ENCODE data around the gene C10orf62. TPM values are rescaled to one million over a fixed set of nuclear protein-coding genes. Genes with fewer than 3 reads are reported as not detected.
A peak's percentile ranks its signal among the peaks of the same experiment; 100 is the strongest.

C10orf62 gene
- total RNA-seq, 1 donor from 2014 or later, result under 0.01 TPM

- TF ChIP-seq CTCF (IDR thresholded peaks at IDR 0.05; ENCODE audit: insufficient read depth, low read length, severe bottlenecking), result no peak
- no peak overlapping the region for H3K4me3 ChIP-seq (ENCODE audit: low read depth, low read length)
- FAIRE-seq, result no peak
- DNase-seq (ENCODE audit: low read depth), result no peak
- no peaks in the 10 kb centered on the region for H3K36me3 ChIP-seq (ENCODE audit: control insufficient read depth, insufficient read depth, low read length)
- H3K27me3 ChIP-seq (ENCODE audit: control insufficient read depth, insufficient read depth, low read length), result no peaks in the 10 kb centered on the region
Observed at GRCh38 chr10:97627731-97628130, 38.2 kb downstream of the C10orf62 start.

- Histone ChIP-seq H3K36me3 (ENCODE audit: control insufficient read depth, insufficient read depth, low read length) (no peaks in the 10 kb centered on the region), H3K4me3 (ENCODE audit: low read depth, low read length) (no peak overlapping the region), H3K27me3 (ENCODE audit: control insufficient read depth, insufficient read depth, low read length) (no peaks in the 10 kb centered on the region)
- DNase-seq (ENCODE audit: low read depth) (no peak), FAIRE-seq (no peak)
- TF ChIP-seq CTCF (IDR thresholded peaks at IDR 0.05; ENCODE audit: insufficient read depth, low read length, severe bottlenecking), result no peak
Observed at GRCh38 chr10:97628228-97628627, 38.7 kb downstream of the C10orf62 start.

- no peak for FAIRE-seq
- TF ChIP-seq CTCF (IDR thresholded peaks at IDR 0.05; ENCODE audit: insufficient read depth, low read length, severe bottlenecking), result no peak
- Histone ChIP-seq H3K36me3 (ENCODE audit: control insufficient read depth, insufficient read depth, low read length) (no peaks in the 10 kb centered on the region), H3K4me3 (ENCODE audit: low read depth, low read length) (no peak overlapping the region), H3K27me3 (ENCODE audit: control insufficient read depth, insufficient read depth, low read length) (no peaks in the 10 kb centered on the region)
- DNase-seq (ENCODE audit: low read depth), result no peak
Observed at GRCh38 chr10:97629289-97629688, 39.8 kb downstream of the C10orf62 start.

- Histone ChIP-seq H3K4me3 (ENCODE audit: low read depth, low read length) (no peak overlapping the region), H3K36me3 (ENCODE audit: control insufficient read depth, insufficient read depth, low read length) (no peaks in the 10 kb centered on the region), H3K27me3 (ENCODE audit: control insufficient read depth, insufficient read depth, low read length) (no peaks in the 10 kb centered on the region)
- no peak for TF ChIP-seq CTCF (IDR thresholded peaks at IDR 0.05; ENCODE audit: insufficient read depth, low read length, severe bottlenecking)
- DNase-seq (ENCODE audit: low read depth) (no peak), FAIRE-seq (no peak)
Observed at GRCh38 chr10:97631098-97631497, 41.6 kb downstream of the C10orf62 start.

GRCh38 chr10:97632949-97633884 lies 43.7 kb downstream of the C10orf62 start, which contains the start of gene MORN4:
TSS of gene MORN4 (minus strand) at chr10:97633500. CDS start at chr10:97619653, 13,847 bp downstream.
- TF ChIP-seq CTCF (IDR thresholded peaks at IDR 0.05; ENCODE audit: insufficient read depth, low read length, severe bottlenecking), result no peak
- no peaks in the 10 kb centered on the region for H3K27me3 ChIP-seq (ENCODE audit: control insufficient read depth, insufficient read depth, low read length)
- peak; percentile 80 for DNase-seq (ENCODE audit: low read depth)
- peak within 1 kb of the TSS; percentile 74 for H3K4me3 ChIP-seq (ENCODE audit: low read depth, low read length)
- FAIRE-seq, result no peak
- no peaks in the 10 kb centered on the region for H3K36me3 ChIP-seq (ENCODE audit: control insufficient read depth, insufficient read depth, low read length)
